ENCODE data around the gene GLRX5. TPM values are rescaled to one million over a fixed set of nuclear protein-coding genes. Genes with fewer than 3 reads are reported as not detected.
"Not testable (repeated sequence)": the region's sequence is repeated elsewhere in the genome, so short reads cannot be mapped to it uniquely, and the experiment has no call there.

GLRX5 gene
- polyA plus RNA-seq, 2 donors = 24.2 to 28.3 TPM

DNA sequence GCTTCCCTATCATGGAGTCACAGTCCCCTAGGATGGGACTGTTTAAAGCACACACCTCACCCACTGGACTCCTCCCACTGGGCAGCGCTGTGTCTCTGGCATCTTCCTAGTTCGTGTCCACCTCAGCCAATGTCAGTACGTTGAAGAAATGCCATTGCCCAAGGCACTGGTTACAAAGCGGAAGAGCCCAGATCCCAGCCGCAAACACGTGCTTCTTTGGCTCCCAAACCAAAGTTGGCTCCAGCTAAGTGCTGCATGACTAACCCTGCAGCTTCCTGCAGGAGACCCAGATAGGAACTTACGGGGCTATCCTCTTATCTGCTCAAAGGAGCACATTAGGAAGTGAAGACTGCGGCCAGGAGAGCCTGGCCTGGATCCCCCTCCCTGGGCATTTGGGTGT lies 27.7 kb upstream of the GLRX5 start:
- 29 to 45% methylated on average over 8 of the region's 8 CpGs for WGBS, 2 donors
- Histone ChIP-seq H3K27me3 (ENCODE audit: control insufficient read depth in 1 of 2, insufficient read depth in 2 of 2, low read length in 2 of 2) (no peaks in the 10 kb centered on the region), H3K4me3 (ENCODE audit: low read depth in 1 of 2, low read length in 2 of 2) (no peak overlapping the region), H3K36me3 (ENCODE audit: control insufficient read depth in 2 of 2, insufficient read depth in 2 of 2, low read length in 1 of 2) (peaks cover 0 to 2% of the 10 kb centered on the region in 2 donors), H3K9me3 (ENCODE audit: control insufficient read depth in 2 of 2, insufficient read depth in 1 of 2, low read depth in 1 of 2, low read length in 1 of 2) (no peaks in the 10 kb centered on the region), H3K4me1 (ENCODE audit: control insufficient read depth in 2 of 2, insufficient read depth in 2 of 2, low read length in 1 of 2) (peaks cover 4 to 14% of the 10 kb centered on the region in 2 donors), H3K27ac (ENCODE audit: low read depth in 2 of 2, low read length in 1 of 2) (peak overlapping the region in 1 of 2 donors; percentile 61)

DNA sequence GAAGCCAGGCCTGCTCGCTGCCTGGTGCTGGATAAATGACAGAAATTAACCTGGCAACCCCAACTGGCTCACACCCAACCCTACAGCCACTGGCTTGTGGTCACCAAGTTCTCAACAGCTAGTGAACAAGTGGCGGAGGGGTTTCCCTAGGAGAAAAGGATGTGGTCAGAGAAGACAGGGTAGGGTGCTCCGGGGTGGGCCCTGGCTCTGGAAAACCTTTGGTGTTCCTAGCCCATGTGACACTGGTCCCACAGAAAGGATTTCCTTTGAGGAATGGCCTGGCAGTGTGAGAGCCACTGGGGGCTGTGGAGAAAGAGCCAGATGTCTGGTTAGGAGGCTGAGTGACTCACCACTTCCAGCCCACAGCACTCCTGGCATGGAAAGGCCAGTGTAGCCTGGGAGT lies 27.1 kb upstream of the GLRX5 start:
- Histone ChIP-seq H3K27ac (ENCODE audit: low read depth in 2 of 2, low read length in 1 of 2) (peak overlapping the region in 1 of 2 donors; percentile 46), H3K4me3 (ENCODE audit: low read depth in 1 of 2, low read length in 2 of 2) (no peak overlapping the region), H3K9me3 (ENCODE audit: control insufficient read depth in 2 of 2, insufficient read depth in 1 of 2, low read depth in 1 of 2, low read length in 1 of 2) (no peaks in the 10 kb centered on the region), H3K27me3 (ENCODE audit: control insufficient read depth in 1 of 2, insufficient read depth in 2 of 2, low read length in 2 of 2) (no peaks in the 10 kb centered on the region), H3K4me1 (ENCODE audit: control insufficient read depth in 2 of 2, insufficient read depth in 2 of 2, low read length in 1 of 2) (peaks cover 4 to 14% of the 10 kb centered on the region in 2 donors), H3K36me3 (ENCODE audit: control insufficient read depth in 2 of 2, insufficient read depth in 2 of 2, low read length in 1 of 2) (peaks cover 0 to 2% of the 10 kb centered on the region in 2 donors)
- WGBS, 2 donors = 45 to 53% methylated on average over 3 of the region's 3 CpGs

DNA sequence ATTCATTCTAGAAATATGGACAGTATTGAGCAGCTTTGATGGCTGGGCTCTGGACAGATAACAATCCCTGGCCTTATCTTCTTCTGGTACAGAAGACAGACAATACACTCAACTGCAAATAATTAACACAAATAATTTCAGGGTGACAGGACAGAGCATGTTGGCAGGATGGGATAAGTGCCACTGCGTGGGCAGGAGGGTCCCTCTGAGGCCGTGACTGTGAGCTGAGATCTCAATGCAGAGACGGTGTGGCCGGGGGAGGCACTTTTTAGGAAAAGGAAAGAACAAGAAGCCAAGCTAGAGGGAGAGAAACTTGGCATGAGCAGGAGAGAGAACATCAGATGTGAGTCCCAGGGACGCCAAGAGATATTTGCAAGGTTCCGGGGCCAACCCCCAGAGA lies 26.5 kb upstream of the GLRX5 start:
- Histone ChIP-seq H3K36me3 (ENCODE audit: control insufficient read depth in 2 of 2, insufficient read depth in 2 of 2, low read length in 1 of 2) (peaks cover 0 to 2% of the 10 kb centered on the region in 2 donors), H3K4me1 (ENCODE audit: control insufficient read depth in 2 of 2, insufficient read depth in 2 of 2, low read length in 1 of 2) (peaks cover 4 to 14% of the 10 kb centered on the region in 2 donors), H3K4me3 (ENCODE audit: low read depth in 1 of 2, low read length in 2 of 2) (no peak overlapping the region), H3K27me3 (ENCODE audit: control insufficient read depth in 1 of 2, insufficient read depth in 2 of 2, low read length in 2 of 2) (no peaks in the 10 kb centered on the region), H3K9me3 (ENCODE audit: control insufficient read depth in 2 of 2, insufficient read depth in 1 of 2, low read depth in 1 of 2, low read length in 1 of 2) (no peaks in the 10 kb centered on the region), H3K27ac (ENCODE audit: low read depth in 2 of 2, low read length in 1 of 2) (no peak overlapping the region)
- WGBS, 2 donors = 82 to 92% methylated on average over 6 of the region's 6 CpGs

DNA sequence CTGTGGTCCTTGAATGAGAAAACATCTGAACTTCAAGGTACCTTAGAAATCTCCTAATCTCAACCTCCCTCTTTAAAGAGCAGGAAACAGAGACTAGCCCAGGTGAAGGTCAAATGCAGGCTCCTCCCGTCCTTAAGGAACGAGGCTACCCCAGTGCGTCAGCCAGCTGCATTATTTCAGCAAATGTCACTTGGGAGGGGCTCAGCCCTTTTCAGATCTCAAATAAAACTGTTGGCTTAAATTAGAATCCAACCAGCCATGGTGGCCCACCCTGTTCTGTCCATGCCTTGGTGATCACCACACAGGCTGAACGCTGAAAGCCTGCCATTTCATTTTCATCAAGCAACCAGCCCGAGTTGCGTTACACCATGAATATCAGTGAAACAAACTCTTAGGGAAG lies 25.4 kb upstream of the GLRX5 start:
- H3K27me3 ChIP-seq (ENCODE audit: control insufficient read depth in 1 of 2, insufficient read depth in 2 of 2, low read length in 2 of 2) = no peaks in the 10 kb centered on the region
- H3K4me3 ChIP-seq (ENCODE audit: low read depth in 1 of 2, low read length in 2 of 2) = no peak overlapping the region
- 84 to 86% methylated on average over 6 of the region's 6 CpGs for WGBS, 2 donors
- peaks cover 0 to 2% of the 10 kb centered on the region in 2 donors for H3K36me3 ChIP-seq (ENCODE audit: control insufficient read depth in 2 of 2, insufficient read depth in 2 of 2, low read length in 1 of 2)
- H3K9me3 ChIP-seq (ENCODE audit: control insufficient read depth in 2 of 2, insufficient read depth in 1 of 2, low read depth in 1 of 2, low read length in 1 of 2) = no peaks in the 10 kb centered on the region
- no peak overlapping the region for H3K27ac ChIP-seq (ENCODE audit: low read depth in 2 of 2, low read length in 1 of 2)
- H3K4me1 ChIP-seq (ENCODE audit: control insufficient read depth in 2 of 2, insufficient read depth in 2 of 2, low read length in 1 of 2) = peaks cover 4 to 17% of the 10 kb centered on the region in 2 donors

DNA sequence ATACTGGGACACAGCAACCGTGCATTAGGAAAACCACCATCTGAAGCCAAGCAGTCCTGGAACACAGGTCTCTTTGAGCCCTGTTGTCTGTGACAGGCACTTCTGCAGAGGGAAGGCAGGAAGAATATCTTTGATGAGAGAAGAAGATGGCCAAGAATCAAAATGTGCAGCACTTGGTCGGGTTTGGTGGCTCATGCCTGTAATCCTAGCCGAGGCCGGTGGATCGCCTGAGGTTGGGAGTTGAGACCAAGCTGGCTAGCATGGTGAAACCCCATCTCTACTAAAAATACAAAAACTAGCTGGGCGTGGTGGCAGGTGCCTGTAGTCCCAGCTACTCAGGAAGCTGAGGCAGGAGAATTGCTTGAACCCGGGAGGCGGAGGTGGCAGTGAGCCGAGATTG lies 24.5 kb upstream of the GLRX5 start:
- not testable (repeated sequence) for H3K4me3 ChIP-seq (ENCODE audit: low read depth in 1 of 2, low read length in 2 of 2); H3K36me3 ChIP-seq (ENCODE audit: control insufficient read depth in 2 of 2, insufficient read depth in 2 of 2, low read length in 1 of 2); H3K27ac ChIP-seq (ENCODE audit: low read depth in 2 of 2, low read length in 1 of 2); H3K9me3 ChIP-seq (ENCODE audit: control insufficient read depth in 2 of 2, insufficient read depth in 1 of 2, low read depth in 1 of 2, low read length in 1 of 2); H3K27me3 ChIP-seq (ENCODE audit: control insufficient read depth in 1 of 2, insufficient read depth in 2 of 2, low read length in 2 of 2)
- WGBS, 2 donors = 87 to 89% methylated on average over 9 of the region's 9 CpGs
- H3K4me1 ChIP-seq (ENCODE audit: control insufficient read depth in 2 of 2, insufficient read depth in 2 of 2, low read length in 1 of 2) = peaks cover 4 to 19% of the 10 kb centered on the region in 2 donors

DNA sequence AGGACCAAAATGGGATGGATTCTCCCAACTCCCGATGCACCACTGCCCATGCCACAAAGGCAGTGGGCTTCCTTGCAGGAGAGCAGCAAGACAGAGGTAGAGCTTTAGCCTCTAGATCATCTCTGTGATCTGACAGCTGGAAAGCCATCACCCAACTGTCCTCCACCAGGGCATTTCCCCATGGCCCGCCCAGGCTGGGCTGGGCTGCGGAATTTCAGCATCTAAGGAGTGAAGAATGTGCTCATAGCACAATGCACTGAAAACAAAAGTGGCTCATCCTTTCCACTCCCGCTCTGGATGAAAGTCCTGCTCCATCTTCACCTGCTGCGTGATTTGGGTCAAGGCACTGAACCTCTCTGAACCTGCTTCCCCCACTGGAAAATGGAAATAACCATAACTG lies 24.0 kb upstream of the GLRX5 start:
- no peak overlapping the region for H3K27ac ChIP-seq (ENCODE audit: low read depth in 2 of 2, low read length in 1 of 2)
- H3K36me3 ChIP-seq (ENCODE audit: control insufficient read depth in 2 of 2, insufficient read depth in 2 of 2, low read length in 1 of 2) = peaks cover 0 to 2% of the 10 kb centered on the region in 2 donors
- peaks cover 4 to 24% of the 10 kb centered on the region in 2 donors for H3K4me1 ChIP-seq (ENCODE audit: control insufficient read depth in 2 of 2, insufficient read depth in 2 of 2, low read length in 1 of 2)
- H3K9me3 ChIP-seq (ENCODE audit: control insufficient read depth in 2 of 2, insufficient read depth in 1 of 2, low read depth in 1 of 2, low read length in 1 of 2) = no peaks in the 10 kb centered on the region
- H3K4me3 ChIP-seq (ENCODE audit: low read depth in 1 of 2, low read length in 2 of 2) = no peak overlapping the region
- H3K27me3 ChIP-seq (ENCODE audit: control insufficient read depth in 1 of 2, insufficient read depth in 2 of 2, low read length in 2 of 2) = no peaks in the 10 kb centered on the region
- 79 to 87% methylated on average over 5 of the region's 5 CpGs for WGBS, 2 donors

DNA sequence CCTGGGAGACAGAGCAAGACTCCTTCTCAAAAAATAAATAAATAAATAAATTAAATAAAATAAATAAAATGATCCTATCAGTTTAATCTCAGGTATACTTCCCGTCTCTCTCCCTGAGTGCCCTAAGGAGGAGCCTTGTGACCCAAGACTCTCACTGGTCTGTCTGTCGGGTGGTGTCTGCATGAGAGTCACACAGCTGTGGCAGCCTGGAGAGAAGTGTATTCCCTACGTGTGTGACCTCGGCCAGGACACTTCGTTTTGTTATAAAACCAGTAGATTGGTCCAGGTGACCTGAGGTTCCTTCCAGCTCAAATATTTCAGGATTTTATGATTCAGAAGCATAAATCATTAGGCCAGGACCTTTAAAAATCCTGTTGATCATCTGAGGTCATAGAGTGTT lies 23.2 kb upstream of the GLRX5 start:
- no peaks in the 10 kb centered on the region for H3K9me3 ChIP-seq (ENCODE audit: control insufficient read depth in 2 of 2, insufficient read depth in 1 of 2, low read depth in 1 of 2, low read length in 1 of 2)
- peaks cover 4 to 27% of the 10 kb centered on the region in 2 donors for H3K4me1 ChIP-seq (ENCODE audit: control insufficient read depth in 2 of 2, insufficient read depth in 2 of 2, low read length in 1 of 2)
- no peak overlapping the region for H3K4me3 ChIP-seq (ENCODE audit: low read depth in 1 of 2, low read length in 2 of 2)
- peaks cover 0 to 2% of the 10 kb centered on the region in 2 donors for H3K36me3 ChIP-seq (ENCODE audit: control insufficient read depth in 2 of 2, insufficient read depth in 2 of 2, low read length in 1 of 2)
- WGBS, 2 donors = 73 to 75% methylated on average over 5 of the region's 5 CpGs
- no peak overlapping the region for H3K27ac ChIP-seq (ENCODE audit: low read depth in 2 of 2, low read length in 1 of 2)
- H3K27me3 ChIP-seq (ENCODE audit: control insufficient read depth in 1 of 2, insufficient read depth in 2 of 2, low read length in 2 of 2) = no peaks in the 10 kb centered on the region

DNA sequence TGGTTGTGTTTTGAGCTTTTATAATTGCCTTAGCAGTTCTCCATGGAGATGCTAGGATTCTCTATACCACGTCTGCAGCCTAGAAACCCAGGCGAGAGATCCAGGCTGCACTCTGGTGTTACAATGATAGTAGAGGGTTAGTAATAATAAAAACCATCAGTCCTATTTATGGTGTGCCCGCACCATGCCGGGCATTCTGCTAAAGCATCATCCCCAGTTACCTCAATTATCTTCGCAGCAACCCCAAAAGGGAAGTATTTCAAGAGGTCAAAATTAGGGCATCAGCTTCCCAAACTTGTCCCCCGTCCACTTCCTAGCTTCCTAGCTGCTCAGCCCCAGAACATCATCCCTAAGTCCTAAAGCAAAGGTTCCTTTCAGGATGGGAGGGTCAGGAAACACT lies 21.6 kb upstream of the GLRX5 start:
- peaks cover 0 to 24% of the 10 kb centered on the region in 2 donors for H3K4me1 ChIP-seq (ENCODE audit: control insufficient read depth in 2 of 2, insufficient read depth in 2 of 2, low read length in 1 of 2)
- H3K27ac ChIP-seq (ENCODE audit: low read depth in 2 of 2, low read length in 1 of 2) = no peak overlapping the region
- 73 to 77% methylated on average over 6 of the region's 6 CpGs for WGBS, 2 donors
- H3K27me3 ChIP-seq (ENCODE audit: control insufficient read depth in 1 of 2, insufficient read depth in 2 of 2, low read length in 2 of 2) = no peaks in the 10 kb centered on the region
- peaks cover 0 to 2% of the 10 kb centered on the region in 2 donors for H3K36me3 ChIP-seq (ENCODE audit: control insufficient read depth in 2 of 2, insufficient read depth in 2 of 2, low read length in 1 of 2)
- no peak overlapping the region for H3K4me3 ChIP-seq (ENCODE audit: low read depth in 1 of 2, low read length in 2 of 2)
- H3K9me3 ChIP-seq (ENCODE audit: control insufficient read depth in 2 of 2, insufficient read depth in 1 of 2, low read depth in 1 of 2, low read length in 1 of 2) = no peaks in the 10 kb centered on the region

DNA sequence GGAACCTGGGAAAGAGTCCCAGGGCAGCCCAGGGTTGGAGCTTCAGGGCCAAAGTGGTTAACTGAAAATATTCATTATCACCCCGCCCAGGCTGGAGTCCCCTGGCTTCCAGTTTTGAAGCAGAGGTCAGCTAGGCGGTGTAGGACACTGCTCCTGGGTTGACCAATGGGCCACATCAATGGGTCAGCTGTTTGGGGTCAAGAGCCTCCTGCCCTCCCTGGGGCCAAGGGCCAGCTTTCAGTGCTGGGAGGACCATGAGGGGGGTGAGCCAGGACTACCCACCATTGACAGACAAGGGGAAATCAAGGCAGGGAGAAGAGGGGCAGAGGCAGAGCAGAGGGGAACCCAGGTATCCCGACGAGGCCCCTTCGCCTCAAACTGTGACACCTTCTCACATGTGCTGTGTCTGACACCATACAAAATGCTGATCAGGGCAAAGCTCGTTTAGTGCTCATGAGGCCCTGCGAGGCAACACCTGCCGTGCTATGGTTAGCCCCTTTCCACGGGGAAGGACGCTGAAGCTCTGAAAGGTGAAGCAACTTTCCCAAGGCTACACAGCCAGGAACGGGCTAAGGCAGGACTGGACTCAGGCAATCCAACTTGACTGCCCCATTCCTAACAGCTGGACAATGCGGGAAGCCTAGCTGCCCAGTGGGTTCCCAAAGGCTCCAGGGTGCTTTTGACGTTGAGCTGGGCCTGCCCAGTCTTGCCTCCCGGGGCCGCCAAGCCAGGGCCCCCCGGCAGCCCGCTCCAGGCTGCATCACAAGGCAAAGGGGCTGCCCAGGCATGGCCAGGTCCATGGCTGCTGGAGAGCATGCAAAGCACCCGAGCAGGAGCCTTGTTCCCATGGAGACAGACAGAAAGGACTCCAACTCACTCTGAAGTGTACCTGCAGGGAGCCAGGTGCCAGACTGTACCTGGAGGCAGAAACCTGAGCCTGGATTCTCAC lies 20.4 kb upstream of the GLRX5 start:
- Histone ChIP-seq H3K27me3 (ENCODE audit: control insufficient read depth in 1 of 2, insufficient read depth in 2 of 2, low read length in 2 of 2) (no peaks in the 10 kb centered on the region), H3K4me3 (ENCODE audit: low read depth in 1 of 2, low read length in 2 of 2) (no peak overlapping the region), H3K27ac (ENCODE audit: low read depth in 2 of 2, low read length in 1 of 2) (peak overlapping the region in 1 of 2 donors; percentile 36), H3K9me3 (ENCODE audit: control insufficient read depth in 2 of 2, insufficient read depth in 1 of 2, low read depth in 1 of 2, low read length in 1 of 2) (no peaks in the 10 kb centered on the region), H3K4me1 (ENCODE audit: control insufficient read depth in 2 of 2, insufficient read depth in 2 of 2, low read length in 1 of 2) (peaks cover 0 to 24% of the 10 kb centered on the region in 2 donors), H3K36me3 (ENCODE audit: control insufficient read depth in 2 of 2, insufficient read depth in 2 of 2, low read length in 1 of 2) (peaks cover 0 to 2% of the 10 kb centered on the region in 2 donors)
- WGBS, 2 donors = 61 to 70% methylated on average over 18 of the region's 18 CpGs

Data from esophagus (tissue), 2 donors.